ENCODE results near the gene MIGA2. TPM values are rescaled to one million over a fixed set of nuclear protein-coding genes. Genes with fewer than 3 reads are reported as not detected.

The MIGA2 gene
- total RNA-seq, 1 donor from 2014 or later = 23.8 TPM

DNA sequence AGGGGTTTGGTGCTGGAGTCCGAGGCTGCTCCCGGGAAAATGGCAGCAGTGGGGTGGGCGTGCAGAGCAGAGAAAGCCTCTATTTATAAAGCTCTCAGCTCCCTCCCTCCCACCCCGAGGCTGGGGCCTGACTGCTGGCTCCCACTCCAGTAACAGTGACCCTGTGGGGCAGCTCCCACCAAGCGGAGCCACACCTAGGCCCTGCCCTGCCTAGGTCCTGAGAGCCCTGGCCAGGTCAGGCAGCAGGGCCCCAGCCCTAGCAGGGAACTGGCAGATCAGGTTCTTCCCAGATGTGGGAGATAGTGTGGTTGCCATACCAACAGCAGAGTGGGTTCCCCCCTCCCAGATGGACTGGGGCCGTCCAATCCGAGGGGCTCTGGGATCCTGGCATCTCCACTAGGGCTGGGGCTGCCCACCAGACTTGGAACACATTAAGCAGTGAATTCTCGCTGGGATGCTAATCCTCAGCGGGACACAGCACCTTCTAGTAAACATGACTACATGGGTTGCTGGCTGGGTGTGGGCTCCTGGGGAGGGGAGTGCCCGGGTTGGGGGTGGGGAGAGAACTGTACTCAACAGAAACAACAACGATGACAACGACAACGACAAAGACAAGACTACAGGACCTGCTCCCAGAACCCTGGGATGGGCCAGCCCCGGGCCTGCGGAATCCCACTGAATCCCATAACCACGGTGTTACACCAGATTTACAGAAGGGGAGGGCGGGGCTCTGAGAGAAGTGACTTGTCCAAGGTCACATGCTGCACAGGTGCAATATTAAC is 9.8 kb upstream of the MIGA2 start:
- no peaks in the 10 kb centered on the region for H3K9me3 ChIP-seq (ENCODE audit: insufficient read depth, low read depth, low read length)
- FAIRE-seq = no peak
- peak overlapping the region; percentile 86 for H3K4me3 Mint-ChIP-seq (ENCODE audit: unreplicated experiment)

DNA sequence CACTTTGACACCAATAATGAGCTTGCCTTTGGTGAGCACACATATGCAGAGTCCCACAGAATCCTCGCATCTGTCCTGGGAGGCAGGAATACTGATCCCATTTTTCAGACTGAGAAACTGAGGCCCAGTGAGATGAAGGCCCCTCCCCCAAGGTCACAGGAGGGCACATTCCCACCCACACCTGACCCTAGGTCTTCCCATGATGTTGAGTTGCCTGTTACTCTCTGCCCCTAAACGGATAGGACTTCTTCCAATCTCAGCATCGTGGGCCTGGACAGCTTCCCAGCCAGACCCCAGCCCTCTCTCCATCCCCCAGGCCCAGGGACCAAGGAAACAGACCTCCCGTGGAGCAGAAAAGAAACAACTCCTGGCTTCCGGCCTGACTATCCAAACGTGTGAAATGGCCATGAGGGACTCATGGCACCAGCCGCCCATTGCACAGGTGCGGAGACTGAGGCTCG is 9.2 kb upstream of the MIGA2 start:
- H3K36me3 ChIP-seq (ENCODE audit: insufficient read depth, low read length) = no peaks in the 10 kb centered on the region
- H3K79me2 ChIP-seq (ENCODE audit: insufficient read depth, low read length) = peaks cover 31% of the 10 kb centered on the region
- H3K4me3 Mint-ChIP-seq (ENCODE audit: unreplicated experiment) = peak overlapping the region; percentile 86
- H3K4me1 Mint-ChIP-seq (ENCODE audit: low read depth, unreplicated experiment) = peaks cover 11% of the 10 kb centered on the region
- no peaks in the 10 kb centered on the region for H3K27me3 ChIP-seq (ENCODE audit: insufficient read depth, low read length)
- peak overlapping the region; percentile 83 for H2AFZ ChIP-seq (ENCODE audit: low read depth, low read length)
- H3K4me1 ChIP-seq (ENCODE audit: insufficient read depth, low read length) = peaks cover 22% of the 10 kb centered on the region
- no peak overlapping the region for H3K27ac Mint-ChIP-seq (ENCODE audit: unreplicated experiment)
- no peaks in the 10 kb centered on the region for H3K36me3 Mint-ChIP-seq (ENCODE audit: low read depth, unreplicated experiment)
- H4K20me1 ChIP-seq (ENCODE audit: insufficient read depth, low read length) = peaks cover 24% of the 10 kb centered on the region
- H3K27ac ChIP-seq (ENCODE audit: low read depth, low read length) = no peak overlapping the region
- H3K9me3 ChIP-seq (ENCODE audit: insufficient read depth, low read depth, low read length) = no peaks in the 10 kb centered on the region
- FAIRE-seq = no peak
- H3K9ac ChIP-seq (ENCODE audit: low read length) = peak overlapping the region; percentile 78
- peak overlapping the region; percentile 69 for H3K4me3 ChIP-seq (ENCODE audit: insufficient read depth, low read depth, low read length)
- TF ChIP-seq, protein P1, sequence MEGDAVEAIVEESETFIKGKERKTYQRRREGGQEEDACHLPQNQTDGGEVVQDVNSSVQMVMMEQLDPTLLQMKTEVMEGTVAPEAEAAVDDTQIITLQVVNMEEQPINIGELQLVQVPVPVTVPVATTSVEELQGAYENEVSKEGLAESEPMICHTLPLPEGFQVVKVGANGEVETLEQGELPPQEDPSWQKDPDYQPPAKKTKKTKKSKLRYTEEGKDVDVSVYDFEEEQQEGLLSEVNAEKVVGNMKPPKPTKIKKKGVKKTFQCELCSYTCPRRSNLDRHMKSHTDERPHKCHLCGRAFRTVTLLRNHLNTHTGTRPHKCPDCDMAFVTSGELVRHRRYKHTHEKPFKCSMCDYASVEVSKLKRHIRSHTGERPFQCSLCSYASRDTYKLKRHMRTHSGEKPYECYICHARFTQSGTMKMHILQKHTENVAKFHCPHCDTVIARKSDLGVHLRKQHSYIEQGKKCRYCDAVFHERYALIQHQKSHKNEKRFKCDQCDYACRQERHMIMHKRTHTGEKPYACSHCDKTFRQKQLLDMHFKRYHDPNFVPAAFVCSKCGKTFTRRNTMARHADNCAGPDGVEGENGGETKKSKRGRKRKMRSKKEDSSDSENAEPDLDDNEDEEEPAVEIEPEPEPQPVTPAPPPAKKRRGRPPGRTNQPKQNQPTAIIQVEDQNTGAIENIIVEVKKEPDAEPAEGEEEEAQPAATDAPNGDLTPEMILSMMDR (IDR thresholded peaks at IDR 0.05; ENCODE audit: insufficient read depth, low read depth, low read length) = no peak
- no peak for TF ChIP-seq EZH2 (IDR thresholded peaks at IDR 0.05; ENCODE audit: insufficient read depth, low read length)
- peak overlapping the region; percentile 97 for H3K4me2 ChIP-seq (ENCODE audit: low read length)
- no peaks in the 10 kb centered on the region for H3K27me3 Mint-ChIP-seq (ENCODE audit: low read depth, unreplicated experiment)
- no peak for DNase-seq (ENCODE audit: low read depth)
- H3K9me3 Mint-ChIP-seq (ENCODE audit: unreplicated experiment) = no peaks in the 10 kb centered on the region

More for the DNA sequence above, 9.8 kb upstream of the MIGA2 start:
- Mint-ChIP-seq H3K9me3 (ENCODE audit: unreplicated experiment) (no peaks in the 10 kb centered on the region), H3K4me1 (ENCODE audit: low read depth, unreplicated experiment) (peaks cover 15% of the 10 kb centered on the region), H3K27ac (ENCODE audit: unreplicated experiment) (no peak overlapping the region), H3K27me3 (ENCODE audit: low read depth, unreplicated experiment) (no peaks in the 10 kb centered on the region), H3K36me3 (ENCODE audit: low read depth, unreplicated experiment) (peaks cover 4% of the 10 kb centered on the region)
- Histone ChIP-seq H3K9ac (ENCODE audit: low read length) (no peak overlapping the region), H2AFZ (ENCODE audit: low read depth, low read length) (no peak overlapping the region), H3K27ac (ENCODE audit: low read depth, low read length) (no peak overlapping the region), H3K79me2 (ENCODE audit: insufficient read depth, low read length) (peaks cover 31% of the 10 kb centered on the region), H3K4me1 (ENCODE audit: insufficient read depth, low read length) (peaks cover 22% of the 10 kb centered on the region), H3K36me3 (ENCODE audit: insufficient read depth, low read length) (no peaks in the 10 kb centered on the region), H3K4me3 (ENCODE audit: insufficient read depth, low read depth, low read length) (no peak overlapping the region), H4K20me1 (ENCODE audit: insufficient read depth, low read length) (peaks cover 28% of the 10 kb centered on the region), H3K27me3 (ENCODE audit: insufficient read depth, low read length) (no peaks in the 10 kb centered on the region), H3K4me2 (ENCODE audit: low read length) (peak overlapping the region; percentile 97)
- DNase-seq (ENCODE audit: low read depth) = no peak
- TF ChIP-seq, protein P1 (IDR thresholded peaks at IDR 0.05; ENCODE audit: insufficient read depth, low read depth, low read length) = no peak
- TF ChIP-seq EZH2 (IDR thresholded peaks at IDR 0.05; ENCODE audit: insufficient read depth, low read length) = no peak

Data from astrocyte (in vitro differentiated cells and primary cell).